ENCODE data around the gene CERS5. TPM values are rescaled to one million over a fixed set of nuclear protein-coding genes. Genes with fewer than 3 reads are reported as not detected.
A peak's percentile ranks its signal among the peaks of the same experiment; 100 is the strongest.

The CERS5 gene
- total and polyA plus RNA-seq, 10 of the 15 experiments (the other 5 are each of a cell fraction or from before 2014, with no cell fraction given): 6.8 to 50.1 (median 31.8) TPM

- H3K9ac ChIP-seq (ENCODE audit: control insufficient read depth, insufficient read depth, low read length): no peak overlapping the region
- H4K20me1 ChIP-seq (ENCODE audit: control insufficient read depth, insufficient read depth): no peaks in the 10 kb centered on the region
- FAIRE-seq (no peak), ATAC-seq (no peak), DNase-seq (ENCODE audit: low read depth, low spot score) (no peak)
- intact Hi-C loops (cut with micrococcal nuclease; ENCODE audit: unreplicated experiment): no loop called here
- SMC1A ChIA-PET (ENCODE audit: uncharacterized antibody, unreplicated experiment): interaction anchor here (1.4 to 1.5 kb wide), 2 partner anchors 8 to 14 kb away, joined by 3 to 8 read pairs; no protein-coding TSS in a partner anchor
- H3K36me3 ChIP-seq (ENCODE audit: control insufficient read depth in 2 of 2, insufficient read depth in 2 of 2, low read length in 1 of 2): peaks cover 18 to 20% of the 10 kb centered on the region in 2 experiments
- TF ChIP-seq, protein P1, sequence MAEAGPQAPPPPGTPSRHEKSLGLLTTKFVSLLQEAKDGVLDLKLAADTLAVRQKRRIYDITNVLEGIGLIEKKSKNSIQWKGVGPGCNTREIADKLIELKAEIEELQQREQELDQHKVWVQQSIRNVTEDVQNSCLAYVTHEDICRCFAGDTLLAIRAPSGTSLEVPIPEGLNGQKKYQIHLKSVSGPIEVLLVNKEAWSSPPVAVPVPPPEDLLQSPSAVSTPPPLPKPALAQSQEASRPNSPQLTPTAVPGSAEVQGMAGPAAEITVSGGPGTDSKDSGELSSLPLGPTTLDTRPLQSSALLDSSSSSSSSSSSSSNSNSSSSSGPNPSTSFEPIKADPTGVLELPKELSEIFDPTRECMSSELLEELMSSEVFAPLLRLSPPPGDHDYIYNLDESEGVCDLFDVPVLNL (IDR thresholded peaks at IDR 0.05; ENCODE audit: low read depth, low read length): no peak
- TF ChIP-seq ZBTB33 (IDR thresholded peaks at IDR 0.05): no peak
- TF ChIP-seq CTCF (IDR thresholded peaks at IDR 0.05 in 2 of 3, conservative IDR thresholded peaks at IDR 0.05 in 1 of 3; ENCODE audit: control insufficient read depth in 2 of 3, extremely low read depth in 1 of 3, insufficient read depth in 1 of 3, low read depth in 3 of 3, low read length in 3 of 3): 0 out of 6 replicates have a peak, but pooled peaks of 2 of the 3 experiments have one; percentile 8 to 9
- TF ChIP-seq BCL11A (IDR thresholded peaks at IDR 0.05; ENCODE audit: low read depth, low read length): no peak
- TF ChIP-seq CREB1 (IDR thresholded peaks at IDR 0.05; ENCODE audit: low read depth): no peak
- H3K4me2 ChIP-seq (ENCODE audit: control insufficient read depth, insufficient read depth): no peak overlapping the region
- no TSS peak for BruUV-seq (replicated peaks)
- H3K79me2 ChIP-seq (ENCODE audit: control insufficient read depth, insufficient read depth, low read length): no peaks in the 10 kb centered on the region
- H3K4me1 ChIP-seq (ENCODE audit: control insufficient read depth, insufficient read depth, low read length): no peaks in the 10 kb centered on the region
- no peak overlapping the region for H3K27ac ChIP-seq (ENCODE audit: control insufficient read depth, insufficient read depth)
- WGBS (ENCODE audit: insufficient coverage, insufficient replicate concordance, low lambda C conversion rate, missing lambda C conversion rate): 81% methylated on average over 3 of the region's 3 CpGs
- POLR2A ChIA-PET: interaction anchor here (0.5 to 0.6 kb wide), 2 partner anchors 12 to 25 kb away, joined by 3 read pairs; no protein-coding TSS in a partner anchor
- RAD21 ChIA-PET (ENCODE audit: unreplicated experiment): no interaction called here
- no peak overlapping the region for H2AFZ ChIP-seq (ENCODE audit: control insufficient read depth, low read depth, low read length)
- H3K27me3 ChIP-seq (replicated peaks in 1 of 2; ENCODE audit: control insufficient read depth in 2 of 2, insufficient read depth in 2 of 2, low read length in 1 of 2): no peaks in the 10 kb centered on the region
- H3K9me3 ChIP-seq (replicated peaks; ENCODE audit: control insufficient read depth, insufficient read depth, low read length): no peaks in the 10 kb centered on the region
- in situ Hi-C loops (cut with MboI): no loop called here
- CTCF ChIA-PET: interaction anchor here (1.1 to 4.5 kb wide), 4 partner anchors 10 to 74 kb away, joined by 3 to 40 read pairs (median 4); partner anchors contain the start of gene COX14
- H3K4me3 ChIP-seq: no peak overlapping the region
Observed at GRCh38 chr12:50101663-50102062, 65.5 kb downstream of the CERS5 start.
